Adipocyte (in vitro differentiated cells): ENCODE measurements around the gene NGFR.
A peak's percentile ranks its signal among the peaks of the same experiment; 100 is the strongest.

ENCODE experiments used
- DNase-seq: peaks from one replicate; pipeline ENCODE4 v3.0.0-alpha.2; 2015; ENCODE audit warnings: low read depth
- H3K27me3 ChIP-seq: replicated peaks from 2 replicates; pipeline ENCODE4 v1.7.0; 2013; ENCODE audit warnings: mild to moderate bottlenecking, low read length, moderate library complexity; ENCODE audit not compliant: control insufficient read depth, insufficient read depth
- H3K36me3 ChIP-seq: 2 replicates; pipeline ENCODE4 v1.7.0; 2013; ENCODE audit warnings: low read length, mild to moderate bottlenecking, moderate library complexity; ENCODE audit not compliant: control insufficient read depth, insufficient read depth, severe bottlenecking
- H3K4me1 ChIP-seq: 2 replicates; pipeline ENCODE4 v1.7.0; 2013; ENCODE audit warnings: mild to moderate bottlenecking, low read length, moderate library complexity; ENCODE audit not compliant: control insufficient read depth, insufficient read depth
- H3K4me3 ChIP-seq: 2 replicates; pipeline ENCODE4 v1.7.0; 2013; ENCODE audit warnings: mild to moderate bottlenecking, low read length, moderate library complexity
- H3K9ac ChIP-seq: 2 replicates; pipeline ENCODE4 v1.7.0; 2013; ENCODE audit warnings: mild to moderate bottlenecking, low read length, moderate library complexity
- H3K9me3 ChIP-seq: 2 replicates; pipeline ENCODE4 v1.7.0; 2013; ENCODE audit warnings: mild to moderate bottlenecking, low read length, moderate library complexity; ENCODE audit not compliant: control insufficient read depth

NGFR gene, protein sequence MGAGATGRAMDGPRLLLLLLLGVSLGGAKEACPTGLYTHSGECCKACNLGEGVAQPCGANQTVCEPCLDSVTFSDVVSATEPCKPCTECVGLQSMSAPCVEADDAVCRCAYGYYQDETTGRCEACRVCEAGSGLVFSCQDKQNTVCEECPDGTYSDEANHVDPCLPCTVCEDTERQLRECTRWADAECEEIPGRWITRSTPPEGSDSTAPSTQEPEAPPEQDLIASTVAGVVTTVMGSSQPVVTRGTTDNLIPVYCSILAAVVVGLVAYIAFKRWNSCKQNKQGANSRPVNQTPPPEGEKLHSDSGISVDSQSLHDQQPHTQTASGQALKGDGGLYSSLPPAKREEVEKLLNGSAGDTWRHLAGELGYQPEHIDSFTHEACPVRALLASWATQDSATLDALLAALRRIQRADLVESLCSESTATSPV

DNA sequence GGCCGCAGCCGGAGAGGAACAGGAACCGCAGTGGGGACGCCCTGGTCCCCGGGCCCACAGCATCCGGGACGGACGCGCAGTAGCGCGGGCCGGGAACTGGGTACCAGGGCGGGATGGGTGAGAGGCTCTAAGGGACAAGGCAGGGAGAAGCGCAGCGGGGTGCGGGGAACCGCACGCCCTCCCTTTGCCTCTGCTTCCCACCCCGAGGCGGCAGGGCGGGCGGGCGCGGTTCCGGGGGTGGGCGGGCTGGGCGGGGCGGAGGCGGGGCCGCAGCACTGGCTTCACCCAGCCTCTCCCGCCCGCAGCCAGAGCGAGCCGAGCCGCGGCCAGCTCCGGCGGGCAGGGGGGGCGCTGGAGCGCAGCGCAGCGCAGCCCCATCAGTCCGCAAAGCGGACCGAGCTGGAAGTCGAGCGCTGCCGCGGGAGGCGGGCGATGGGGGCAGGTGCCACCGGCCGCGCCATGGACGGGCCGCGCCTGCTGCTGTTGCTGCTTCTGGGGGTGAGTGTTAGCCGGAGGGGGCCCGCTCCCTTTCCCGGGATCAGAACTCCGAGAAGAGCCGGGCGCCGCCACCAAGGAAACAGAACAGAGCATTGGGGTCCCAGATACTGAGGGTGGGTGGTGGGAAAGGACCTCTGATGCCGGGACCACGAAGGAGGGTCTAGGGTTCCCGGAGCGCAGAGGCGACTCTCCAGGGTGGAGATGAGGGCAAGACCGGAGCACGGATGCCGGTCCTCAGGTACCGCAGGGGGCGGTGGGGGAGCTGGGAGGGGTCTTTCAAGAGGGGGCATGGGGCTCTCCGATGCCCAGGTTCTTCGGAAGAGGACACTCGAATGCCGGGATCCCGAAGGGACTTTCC is at the start of gene NGFR:
Gene NGFR, plus strand, starts transcription at position 308 of the 856 bp plus-strand sequence. Its CDS starts 125 bp downstream, at position 433.
- peak; percentile 65 for DNase-seq
- Histone ChIP-seq H3K4me3 (peak within 1 kb of the TSS; percentile 65), H3K4me1 (peaks cover 13% of the 10 kb centered on the region), H3K36me3 (no peaks in the 10 kb centered on the region), H3K9ac (no peak within 1 kb of the TSS), H3K9me3 (no peaks in the 10 kb centered on the region), H3K27me3 (peaks cover 57% of the 10 kb centered on the region)

DNA sequence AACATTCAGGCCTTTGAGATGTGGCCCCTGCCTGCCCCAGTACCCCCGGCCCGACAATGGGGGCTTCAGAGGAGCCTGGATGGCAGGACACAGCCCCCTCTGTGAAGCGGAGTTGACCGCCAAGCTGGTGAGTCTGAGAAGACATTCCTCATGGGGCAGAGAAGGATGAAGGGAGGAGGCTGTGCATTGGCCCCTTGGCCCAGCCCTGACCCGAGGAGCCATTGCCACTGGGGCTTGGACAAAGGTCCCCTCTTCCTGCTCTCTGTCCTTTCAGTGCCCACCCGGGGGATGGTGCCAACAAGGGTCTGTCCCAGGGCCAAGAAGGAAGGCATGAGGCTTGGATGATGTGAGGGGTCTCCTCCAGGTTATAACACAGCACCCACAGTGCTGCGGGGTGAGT is 49.5 kb upstream of the NGFR start:
- Histone ChIP-seq H3K4me3 (no peak overlapping the region), H3K36me3 (no peaks in the 10 kb centered on the region), H3K9ac (no peak overlapping the region), H3K9me3 (no peaks in the 10 kb centered on the region), H3K27me3 (peaks cover 41% of the 10 kb centered on the region), H3K4me1 (no peaks in the 10 kb centered on the region)
- DNase-seq = no peak

DNA sequence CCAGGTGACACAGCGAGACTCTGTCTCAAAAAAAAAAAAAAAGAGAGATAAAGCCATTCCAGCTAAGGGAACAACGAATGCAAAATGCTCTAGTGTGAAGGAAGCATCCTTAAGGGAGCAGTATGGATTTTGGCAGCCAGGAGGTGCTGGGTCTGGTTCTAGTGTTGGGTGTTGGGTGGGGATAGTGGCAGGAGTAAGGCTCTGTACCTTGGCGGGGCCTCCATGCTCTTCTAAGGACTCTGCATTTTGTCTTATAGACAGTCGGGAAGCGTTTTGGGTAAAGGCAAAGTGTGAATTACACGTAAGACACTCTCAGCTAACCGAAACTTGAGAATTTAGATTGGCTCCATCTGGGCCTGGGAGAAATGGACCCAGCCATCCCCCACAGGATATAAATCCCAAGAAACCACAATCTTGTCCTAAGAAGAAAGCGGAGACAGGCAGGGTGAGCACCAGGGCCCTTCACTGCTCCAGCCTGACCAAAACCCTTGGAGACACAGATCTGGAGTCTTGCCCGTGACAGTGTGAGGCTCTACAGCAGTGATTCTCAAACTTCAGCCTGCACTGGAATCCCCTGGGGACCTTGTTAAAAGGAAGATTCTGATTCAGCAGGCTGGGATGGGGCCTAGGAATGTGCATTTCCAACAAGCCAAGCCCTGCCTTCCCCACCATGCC is 47.3 kb upstream of the NGFR start:
- Histone ChIP-seq H3K4me3 (no peak overlapping the region), H3K9ac (no peak overlapping the region), H3K4me1 (no peaks in the 10 kb centered on the region), H3K36me3 (no peaks in the 10 kb centered on the region), H3K27me3 (peaks cover 25% of the 10 kb centered on the region), H3K9me3 (no peaks in the 10 kb centered on the region)
- DNase-seq = no peak

- Histone ChIP-seq H3K9ac (no peak overlapping the region), H3K9me3 (no peaks in the 10 kb centered on the region), H3K36me3 (no peaks in the 10 kb centered on the region), H3K27me3 (peaks cover 16% of the 10 kb centered on the region), H3K4me1 (no peaks in the 10 kb centered on the region), H3K4me3 (no peak overlapping the region)
- no peak for DNase-seq
Observed at GRCh38 chr17:49450181-49450580, 44.9 kb upstream of the NGFR start.

GRCh38 chr17:49450735-49451134 is 44.4 kb upstream of the NGFR start:
- Histone ChIP-seq H3K27me3 (peaks cover 11% of the 10 kb centered on the region), H3K9ac (no peak overlapping the region), H3K4me3 (no peak overlapping the region), H3K9me3 (no peaks in the 10 kb centered on the region), H3K36me3 (no peaks in the 10 kb centered on the region), H3K4me1 (no peaks in the 10 kb centered on the region)
- DNase-seq = peak; percentile 38

DNA sequence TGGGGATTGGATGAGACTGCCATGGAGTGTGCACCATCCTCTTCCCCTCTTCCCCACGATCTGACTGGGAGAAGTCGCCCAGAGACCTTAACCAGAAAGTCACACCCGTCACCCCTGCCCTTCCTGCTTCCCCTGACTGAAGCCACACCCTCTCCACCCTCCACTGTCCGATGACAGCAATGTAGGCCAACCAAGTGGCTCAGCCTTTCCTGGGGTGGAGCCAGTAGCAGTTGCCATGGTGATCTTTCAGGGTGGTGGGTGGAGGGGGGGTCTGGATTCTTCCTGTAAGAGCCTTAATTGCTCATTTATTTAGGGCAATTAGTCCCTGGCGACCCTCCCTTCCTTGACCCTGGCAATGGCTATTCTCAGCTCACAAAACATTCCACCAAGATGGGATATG is 42.9 kb upstream of the NGFR start:
- no peak for DNase-seq
- no peak overlapping the region for H3K4me3 ChIP-seq
- no peaks in the 10 kb centered on the region for H3K36me3 ChIP-seq
- no peaks in the 10 kb centered on the region for H3K4me1 ChIP-seq
- H3K27me3 ChIP-seq = peaks cover 1% of the 10 kb centered on the region
- no peak overlapping the region for H3K9ac ChIP-seq
- H3K9me3 ChIP-seq = no peaks in the 10 kb centered on the region

GRCh38 chr17:49452661-49453060 is 42.4 kb upstream of the NGFR start:
- Histone ChIP-seq H3K36me3 (no peaks in the 10 kb centered on the region), H3K4me1 (no peaks in the 10 kb centered on the region), H3K9me3 (no peaks in the 10 kb centered on the region), H3K27me3 (peaks cover 6% of the 10 kb centered on the region), H3K4me3 (no peak overlapping the region), H3K9ac (no peak overlapping the region)
- DNase-seq = no peak

DNA sequence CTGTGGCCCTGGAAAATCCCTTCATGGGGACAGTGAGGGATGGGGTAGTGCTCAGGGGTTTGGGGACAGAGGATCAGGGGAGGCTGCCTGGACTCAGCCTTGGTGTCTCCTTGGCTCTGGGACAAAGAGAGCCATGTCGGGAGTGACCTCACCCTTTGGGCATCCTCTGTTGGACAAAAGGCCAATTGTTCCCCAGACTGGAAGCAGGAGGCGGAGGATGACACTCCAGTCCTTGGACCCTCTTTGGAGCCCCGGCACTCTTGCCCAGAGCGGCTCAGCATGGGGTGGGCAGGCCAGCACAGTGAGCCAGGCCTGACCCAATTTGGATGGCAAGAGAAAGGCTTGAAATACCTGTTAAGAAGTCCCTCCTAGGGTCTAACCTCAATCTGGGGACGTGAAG is 41.0 kb upstream of the NGFR start:
- H3K9me3 ChIP-seq = no peaks in the 10 kb centered on the region
- no peaks in the 10 kb centered on the region for H3K4me1 ChIP-seq
- H3K4me3 ChIP-seq = no peak overlapping the region
- H3K9ac ChIP-seq = no peak overlapping the region
- H3K36me3 ChIP-seq = no peaks in the 10 kb centered on the region
- peaks cover 16% of the 10 kb centered on the region for H3K27me3 ChIP-seq
- DNase-seq = no peak

- H3K4me1 ChIP-seq = no peaks in the 10 kb centered on the region
- H3K9me3 ChIP-seq = no peaks in the 10 kb centered on the region
- no peak overlapping the region for H3K9ac ChIP-seq
- peaks cover 29% of the 10 kb centered on the region for H3K27me3 ChIP-seq
- DNase-seq = no peak
- no peaks in the 10 kb centered on the region for H3K36me3 ChIP-seq
- no peak overlapping the region for H3K4me3 ChIP-seq
Observed at GRCh38 chr17:49455272-49455861, 39.7 kb upstream of the NGFR start.

DNA sequence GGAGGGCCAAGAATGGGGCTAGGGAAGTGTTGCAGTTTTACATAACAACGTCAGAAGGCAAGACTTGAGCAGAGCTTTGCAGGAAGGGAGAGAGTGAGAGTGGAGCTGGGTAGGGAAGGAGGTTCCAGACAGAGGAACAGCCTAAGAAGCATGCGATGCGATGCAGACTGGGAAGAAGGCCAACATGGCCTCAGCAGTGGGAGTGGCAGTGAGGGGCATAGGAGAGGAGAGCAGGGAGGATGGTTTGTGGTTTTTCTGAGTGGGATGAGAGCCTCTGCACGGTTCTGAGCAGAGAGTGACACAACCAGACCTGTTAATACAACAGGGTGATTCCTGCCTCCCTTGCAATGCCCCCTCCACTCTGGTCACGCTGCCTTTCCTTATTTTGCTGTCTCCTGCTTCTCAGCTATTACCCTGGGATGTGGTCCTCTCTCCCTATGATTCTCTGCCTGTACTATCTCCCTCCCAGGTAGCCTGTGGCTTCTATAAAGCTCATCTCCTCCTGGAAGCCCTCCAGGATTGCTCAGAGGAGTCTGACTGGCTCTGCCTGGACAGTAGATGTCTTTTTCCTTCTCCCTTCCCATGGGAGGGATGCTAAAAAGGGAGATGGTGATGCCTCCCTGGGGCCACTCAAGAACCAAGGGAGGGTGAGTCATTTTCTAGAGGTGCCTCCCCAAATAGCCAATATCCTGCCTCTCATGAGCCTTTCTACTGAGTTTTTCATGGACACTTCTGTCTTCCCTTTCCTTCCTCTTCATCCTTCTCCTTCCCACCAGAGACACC is 38.7 kb upstream of the NGFR start:
- Histone ChIP-seq H3K4me3 (no peak overlapping the region), H3K27me3 (peaks cover 39% of the 10 kb centered on the region), H3K4me1 (no peaks in the 10 kb centered on the region), H3K9me3 (no peaks in the 10 kb centered on the region), H3K9ac (no peak overlapping the region), H3K36me3 (no peaks in the 10 kb centered on the region)
- DNase-seq = peak; percentile 87
